NCI-H2029 (cell line): ENCODE data around the gene PIR.

Experiments
- DNase-seq: peaks from one replicate; lab custom pipeline; 2025; lab: John Stamatoyannopoulos, UW

The PIR gene

GRCh38 chrX:15493118-15493962, at the start of gene PIR:
PIR (minus strand) TSS chrX:15493333; CDS start chrX:15491257, 2,076 bp downstream.
- peak; percentile 53 for DNase-seq

GRCh38 chrX:15530318-15530717, 37.2 kb upstream of the PIR start:
- no peak for DNase-seq

GRCh38 chrX:15529165-15529564, 36.0 kb upstream of the PIR start:
- no peak for DNase-seq

GRCh38 chrX:15525664-15526416, 32.7 kb upstream of the PIR start:
- DNase-seq, result peak; percentile 9

- DNase-seq, result no peak
Observed at GRCh38 chrX:15524417-15524816, 31.3 kb upstream of the PIR start.

- DNase-seq, result no peak
Observed at GRCh38 chrX:15523088-15523487, 30.0 kb upstream of the PIR start.

GRCh38 chrX:15522464-15522863, 29.3 kb upstream of the PIR start:
- DNase-seq, result no peak

GRCh38 chrX:15515931-15516330, 22.8 kb upstream of the PIR start:
- DNase-seq, result no peak

GRCh38 chrX:15514279-15514678, 21.1 kb upstream of the PIR start:
- no peak for DNase-seq

- no peak for DNase-seq
Observed at GRCh38 chrX:15512401-15512965, 19.4 kb upstream of the PIR start.

- DNase-seq, result no peak
Observed at GRCh38 chrX:15511563-15511962, 18.4 kb upstream of the PIR start.

- DNase-seq, result no peak
Observed at GRCh38 chrX:15509845-15510244, 16.7 kb upstream of the PIR start.

GRCh38 chrX:15507005-15507404, 13.9 kb upstream of the PIR start:
- DNase-seq, result no peak

- no peak for DNase-seq
Observed at GRCh38 chrX:15505101-15505500, 12.0 kb upstream of the PIR start.

- no peak for DNase-seq
Observed at GRCh38 chrX:15504661-15505060, 11.5 kb upstream of the PIR start.

- no peak for DNase-seq
Observed at GRCh38 chrX:15501506-15501905, 8.4 kb upstream of the PIR start.

GRCh38 chrX:15500497-15500966, 7.4 kb upstream of the PIR start, which contains the start of gene BMX:
BMX (plus strand) TSS chrX:15500807; CDS start chrX:15508354, 7,547 bp downstream.
- DNase-seq, result no peak

- no peak for DNase-seq
Observed at GRCh38 chrX:15499976-15500375, 6.8 kb upstream of the PIR start.

- DNase-seq, result no peak
Observed at GRCh38 chrX:15498741-15499140, 5.6 kb upstream of the PIR start.

GRCh38 chrX:15497865-15498264, 4.7 kb upstream of the PIR start:
- no peak for DNase-seq

GRCh38 chrX:15496824-15497223, 3.7 kb upstream of the PIR start:
- DNase-seq, result no peak

GRCh38 chrX:15495801-15496200, 2.7 kb upstream of the PIR start:
- no peak for DNase-seq

GRCh38 chrX:15492469-15492868, 664 bp downstream of the PIR start:
- no peak for DNase-seq
